H9 (cell line): ENCODE data around the gene TEX52. TPM values are rescaled to one million over a fixed set of nuclear protein-coding genes. Genes with fewer than 3 reads are reported as not detected.

Source experiments
- DNase-seq: peaks from one replicate; pipeline ENCODE4 v3.0.0-alpha.2; 2017
- H2AFZ ChIP-seq: one replicate; pipeline ENCODE4 v1.6.1; 2013; ENCODE audit warnings: mild to moderate bottlenecking, low read length, control low read depth, moderate library complexity
- H2AK5ac ChIP-seq: 2 replicates; pipeline ENCODE4 v1.6.1; 2013; ENCODE audit warnings: low read length, control low read depth, mixed read lengths; ENCODE audit not compliant: insufficient read length
- H2BK120ac ChIP-seq: one replicate; pipeline ENCODE4 v1.6.1; 2013; ENCODE audit warnings: low read depth, mild to moderate bottlenecking, low read length, control low read depth, inconsistent platforms; ENCODE audit not compliant: poor library complexity, severe bottlenecking
- H2BK12ac ChIP-seq: 2 replicates; pipeline ENCODE4 v1.6.1; 2013; ENCODE audit warnings: low read length, control low read depth, mixed read lengths, low read depth; ENCODE audit not compliant: insufficient read length
- H2BK15ac ChIP-seq: 2 replicates; pipeline ENCODE4 v1.6.1; 2013; ENCODE audit warnings: low read depth, low read length, control low read depth
- H2BK20ac ChIP-seq: one replicate; pipeline ENCODE4 v1.6.1; 2013; ENCODE audit warnings: low read depth, mild to moderate bottlenecking, low read length, control low read depth, inconsistent platforms; ENCODE audit not compliant: poor library complexity, severe bottlenecking
- H2BK5ac ChIP-seq: 2 replicates; pipeline ENCODE4 v1.6.1; 2013; ENCODE audit warnings: low read length, control low read depth, mixed read lengths; ENCODE audit not compliant: insufficient read length
- H3K14ac ChIP-seq: 2 replicates; pipeline ENCODE4 v1.6.1; 2013; ENCODE audit warnings: low read length, control low read depth; ENCODE audit not compliant: insufficient read depth
- H3K18ac ChIP-seq: 2 replicates; pipeline ENCODE4 v1.6.1; 2013; ENCODE audit warnings: low read depth, mild to moderate bottlenecking, mixed read lengths, low read length, control low read depth; ENCODE audit not compliant: insufficient read length
- H3K23ac ChIP-seq: 2 replicates; pipeline ENCODE4 v1.6.1; 2013; ENCODE audit warnings: low read length, control low read depth, mixed read lengths, low read depth; ENCODE audit not compliant: insufficient read length
- H3K23me2 ChIP-seq: 2 replicates; pipeline ENCODE4 v1.6.1; 2013; ENCODE audit warnings: low read depth, mild to moderate bottlenecking, mixed read lengths, low read length, control low read depth; ENCODE audit not compliant: insufficient read length, poor library complexity, severe bottlenecking
- H3K27ac ChIP-seq: 2 replicates; pipeline ENCODE4 v1.5.1; 2013; ENCODE audit warnings: low read length, control low read depth, mixed read lengths, low read depth; ENCODE audit not compliant: insufficient read length
- H3K27me3 ChIP-seq: 2 replicates; pipeline ENCODE4 v1.6.1; 2013; ENCODE audit warnings: low read length, control low read depth, inconsistent platforms; ENCODE audit not compliant: insufficient read depth
- H3K4ac ChIP-seq: 2 replicates; pipeline ENCODE4 v1.6.1; 2013; ENCODE audit warnings: low read depth, mild to moderate bottlenecking, control low read depth, inconsistent platforms, low read length, moderate library complexity
- H3K4me1 ChIP-seq: 2 replicates; pipeline ENCODE4 v1.6.1; 2013; ENCODE audit warnings: low read length, control low read depth, inconsistent platforms; ENCODE audit not compliant: insufficient read depth
- H3K4me2 ChIP-seq: 2 replicates; pipeline ENCODE4 v1.6.1; 2013; ENCODE audit warnings: low read length, control low read depth, mixed read lengths; ENCODE audit not compliant: insufficient read length, insufficient read depth
- H3K56ac ChIP-seq: 2 replicates; pipeline ENCODE4 v1.6.1; 2013; ENCODE audit warnings: low read depth, mild to moderate bottlenecking, mixed read lengths, low read length, control low read depth; ENCODE audit not compliant: insufficient read length
- H3K79me1 ChIP-seq: 2 replicates; pipeline ENCODE4 v1.6.1; 2013; ENCODE audit warnings: low read depth, mild to moderate bottlenecking, moderate library complexity, low read length, control low read depth, inconsistent platforms; ENCODE audit not compliant: insufficient read depth, poor library complexity, severe bottlenecking
- H3K79me2 ChIP-seq: 2 replicates; pipeline ENCODE4 v1.6.1; 2013; ENCODE audit warnings: low read length, control low read depth, inconsistent platforms; ENCODE audit not compliant: insufficient read depth
- H3K9ac ChIP-seq: 2 replicates; pipeline ENCODE4 v1.6.1; 2013; ENCODE audit warnings: low read length, control low read depth, mixed read lengths; ENCODE audit not compliant: insufficient read length; ENCODE audit errors: extremely low read depth
- H3K9me3 ChIP-seq: one replicate; pipeline ENCODE4 v1.6.1; 2013; ENCODE audit warnings: low read depth, low read length, inconsistent platforms; ENCODE audit not compliant: control insufficient read depth
- H3T11ph ChIP-seq: one replicate; pipeline ENCODE4 v1.6.1; 2013; ENCODE audit warnings: mild to moderate bottlenecking, low read length, control low read depth, inconsistent platforms
- H4K20me1 ChIP-seq: one replicate; pipeline ENCODE4 v1.6.1; 2013; ENCODE audit not compliant: control insufficient read depth, insufficient read length, insufficient read depth
- H4K5ac ChIP-seq: 2 replicates; pipeline ENCODE4 v1.6.1; 2013; ENCODE audit warnings: low read depth, mild to moderate bottlenecking, mixed read lengths, low read length, control low read depth; ENCODE audit not compliant: insufficient read length
- H4K8ac ChIP-seq: replicated peaks from 2 replicates; pipeline ENCODE4 v1.6.1; 2013; ENCODE audit warnings: low read length, control low read depth, mixed read lengths, low read depth; ENCODE audit not compliant: insufficient read length
- H4K91ac ChIP-seq: 2 replicates; pipeline ENCODE4 v1.6.1; 2013; ENCODE audit warnings: low read depth, mild to moderate bottlenecking, moderate library complexity, mixed read lengths, low read length, control low read depth; ENCODE audit not compliant: insufficient read length
- H3K27ac Mint-ChIP-seq, 3 experiments: 2 replicates in 2 of 3; 3 replicates in 1 of 3; pipeline ENCODE4 v1.8.0; 2020 to 2021; ENCODE audit warnings: mixed read lengths in 3 of 3, mild to moderate bottlenecking in 1 of 3, moderate library complexity in 1 of 3
- H3K27me3 Mint-ChIP-seq: 2 replicates; pipeline ENCODE4 v1.8.0; 2021; ENCODE audit warnings: low read depth, mild to moderate bottlenecking, moderate library complexity, mixed read lengths
- H3K36me3 Mint-ChIP-seq, 3 experiments: 2 replicates in 2 of 3; 3 replicates in 1 of 3; pipeline ENCODE4 v1.8.0; 2020 to 2021; ENCODE audit warnings: low read depth in 3 of 3, mixed read lengths in 3 of 3; ENCODE audit not compliant: insufficient read depth in 1 of 3
- H3K4me1 Mint-ChIP-seq, 2 experiments: 2 replicates each; pipeline ENCODE4 v1.8.0; 2020; ENCODE audit warnings: mixed read lengths in 2 of 2
- H3K4me3 Mint-ChIP-seq, 2 experiments: 2 replicates in 1 of 2; 3 replicates in 1 of 2; pipeline ENCODE4 v1.8.0; 2020 to 2021; ENCODE audit warnings: mild to moderate bottlenecking in 2 of 2, mixed read lengths in 2 of 2, moderate library complexity in 1 of 2
- H3K9me3 Mint-ChIP-seq, 2 experiments: 2 replicates in 1 of 2; 3 replicates in 1 of 2; pipeline ENCODE4 v1.8.0; 2020; ENCODE audit warnings: mild to moderate bottlenecking in 2 of 2, mixed read lengths in 2 of 2, moderate library complexity in 1 of 2
- WGBS: extraction: QIAGEN DNeasy Blood & Tissue Kit; methylation state at CpG from one replicate; pipeline ENCODE4 v1.1.7; 2013; ENCODE audit warnings: missing lambda C conversion rate, low lambda C conversion rate, mixed read lengths; ENCODE audit not compliant: insufficient read length; ENCODE audit errors: extremely low coverage; 5-methylcytosine and 5-hydroxymethylcytosine counted together
- total RNA-seq: library from RNA; stranded (reverse); gene quantifications from 2 replicates; pipeline ENCODE4 v1.2.1, GENCODE V29; 2021
- TF ChIP-seq, protein P1 (sequence below): fragments of 200-600 bp; sonication (generic); conservative IDR thresholded peaks from 3 replicates; pipeline ENCODE4 v1.8.0; 2021; ENCODE audit warnings: antibody characterized with exemption, mild to moderate bottlenecking

TEX52 gene
- total RNA-seq, 1 experiment from 2014 or later, result 0.20 TPM

- H3K9me3 ChIP-seq, result no peaks in the 10 kb centered on the region
- no peak overlapping the region for H3K27ac ChIP-seq
- no peaks in the 10 kb centered on the region for H3K4me1 ChIP-seq
- no peaks in the 10 kb centered on the region for H3K79me1 ChIP-seq
- H3K23ac ChIP-seq, result no peak overlapping the region
- no peak overlapping the region for H4K91ac ChIP-seq
- Mint-ChIP-seq H3K4me1 (peaks cover 17 to 29% of the 10 kb centered on the region in 2 experiments), H3K27ac (no peak overlapping the region), H3K36me3 (peaks cover 5 to 27% (median 16%) of the 10 kb centered on the region in 3 experiments; a peak in 6 of 7 replicates), H3K4me3 (0 out of 5 replicates have a peak overlapping the region, but pooled peaks of 1 of the 2 experiments have one; percentile 12), H3K9me3 (no peaks in the 10 kb centered on the region), H3K27me3 (no peaks in the 10 kb centered on the region)
- no peak overlapping the region for H2BK12ac ChIP-seq
- H4K20me1 ChIP-seq, result no peaks in the 10 kb centered on the region
- H3K23me2 ChIP-seq, result no peaks in the 10 kb centered on the region
- no peak overlapping the region for H2BK20ac ChIP-seq
- no peak overlapping the region for H2AK5ac ChIP-seq
- no peak overlapping the region for H3K14ac ChIP-seq
- no peak overlapping the region for H3K4ac ChIP-seq
- H2BK5ac ChIP-seq, result no peak overlapping the region
- H3T11ph ChIP-seq, result no peak overlapping the region
- no peak overlapping the region for H4K5ac ChIP-seq
- H3K9ac ChIP-seq, result no peak overlapping the region
- no peaks in the 10 kb centered on the region for H3K27me3 ChIP-seq
- H2AFZ ChIP-seq, result no peak overlapping the region
- H2BK120ac ChIP-seq, result no peak overlapping the region
- no peak overlapping the region for H4K8ac ChIP-seq
- no peak overlapping the region for H2BK15ac ChIP-seq
- WGBS, result no CpG with 5 or more reads among the region's 9 CpGs
- H3K79me2 ChIP-seq, result no peaks in the 10 kb centered on the region
- TF ChIP-seq, protein P1, sequence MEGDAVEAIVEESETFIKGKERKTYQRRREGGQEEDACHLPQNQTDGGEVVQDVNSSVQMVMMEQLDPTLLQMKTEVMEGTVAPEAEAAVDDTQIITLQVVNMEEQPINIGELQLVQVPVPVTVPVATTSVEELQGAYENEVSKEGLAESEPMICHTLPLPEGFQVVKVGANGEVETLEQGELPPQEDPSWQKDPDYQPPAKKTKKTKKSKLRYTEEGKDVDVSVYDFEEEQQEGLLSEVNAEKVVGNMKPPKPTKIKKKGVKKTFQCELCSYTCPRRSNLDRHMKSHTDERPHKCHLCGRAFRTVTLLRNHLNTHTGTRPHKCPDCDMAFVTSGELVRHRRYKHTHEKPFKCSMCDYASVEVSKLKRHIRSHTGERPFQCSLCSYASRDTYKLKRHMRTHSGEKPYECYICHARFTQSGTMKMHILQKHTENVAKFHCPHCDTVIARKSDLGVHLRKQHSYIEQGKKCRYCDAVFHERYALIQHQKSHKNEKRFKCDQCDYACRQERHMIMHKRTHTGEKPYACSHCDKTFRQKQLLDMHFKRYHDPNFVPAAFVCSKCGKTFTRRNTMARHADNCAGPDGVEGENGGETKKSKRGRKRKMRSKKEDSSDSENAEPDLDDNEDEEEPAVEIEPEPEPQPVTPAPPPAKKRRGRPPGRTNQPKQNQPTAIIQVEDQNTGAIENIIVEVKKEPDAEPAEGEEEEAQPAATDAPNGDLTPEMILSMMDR, result no peak
- no peak for DNase-seq
- H3K18ac ChIP-seq, result no peak overlapping the region
- no peak overlapping the region for H3K4me2 ChIP-seq
- H3K56ac ChIP-seq, result no peak overlapping the region
These were observed 23.0 kb downstream of the TEX52 start for GRCh38 chr12:2833810-2834209.
